K562 (cell line): ENCODE results near the gene BIN1. TPM values are rescaled to one million over a fixed set of nuclear protein-coding genes. Genes with fewer than 3 reads are reported as not detected.

ENCODE experiments used
- ATAC-seq: fragments of 200-7000 bp; cut with Tn5 transposase; 3 replicates; pipeline ENCODE4 v1.9.1; 2020; ENCODE audit warnings: moderate library complexity
- BruUV-seq: library from RNA; stranded (reverse); fragments of 400-500 nt; replicated peaks from 2 replicates; lab custom pipeline; 2021; lab: Mats Ljungman, UMichigan
- CTCF ChIA-PET: fragments of 300-600 bp; formaldehyde crosslinking; extraction: SDS; loops from one replicate; lab custom pipeline; 2021; ENCODE audit warnings: low intra/inter-chr PET ratio; lab: Yijun Ruan, JAX
- POLR2A ChIA-PET: fragments of 300-600, 350-650 bp; sonication (Branson Sonifier 250); formaldehyde crosslinking; extraction: SDS; loops from one replicate; lab custom pipeline; 2021; ENCODE audit warnings: antibody characterized with exemption, inconsistent platforms; lab: Yijun Ruan, JAX
- DNase-seq, 4 experiments: peaks; one replicate each; pipeline versions ENCODE4 v3.0.0 to v3.0.0-alpha.2; 2011 to 2018; ENCODE audit warnings: low spot score in 3 of 4, mixed read lengths in 3 of 4; ENCODE audit errors: extremely low read depth in 1 of 4
- FAIRE-seq: peaks from 2 replicates; lab custom pipeline; 2011; peaks lifted over from hg19 to GRCh38; lab: Jason Lieb, UNC
- H2AFZ ChIP-seq: 2 replicates; pipeline ENCODE4 v1.6.0; 2011; ENCODE audit warnings: low read depth, low read length, control low read depth, inconsistent platforms
- H3K27ac ChIP-seq: fragments of 200-600 bp; 3 replicates; pipeline ENCODE4 v1.8.0; 2011; ENCODE audit warnings: low read depth, mild to moderate bottlenecking, control low read depth, inconsistent platforms, low read length, moderate library complexity, mixed read lengths; ENCODE audit errors: extremely low read depth
- H3K27me3 ChIP-seq, 2 experiments: fragments of 300-600 bp in 1 of 2; 2 replicates in 1 of 2; 3 replicates in 1 of 2; pipeline versions ENCODE4 v1.6.0 to v1.8.0; 2011; ENCODE audit warnings: inconsistent platforms in 2 of 2, low read length in 2 of 2, mild to moderate bottlenecking in 1 of 2, mixed read lengths in 1 of 2, moderate library complexity in 1 of 2; ENCODE audit not compliant: control insufficient read depth in 2 of 2, insufficient read depth in 2 of 2
- H3K36me3 ChIP-seq: fragments of 300-600 bp; 3 replicates; pipeline ENCODE4 v1.8.0; 2011; ENCODE audit warnings: mild to moderate bottlenecking, low read length, inconsistent platforms; ENCODE audit not compliant: control insufficient read depth, insufficient read depth
- H3K4me1 ChIP-seq, 2 experiments: fragments of 200-600 bp in 1 of 2; replicated peaks in 1 of 2; 2 replicates in 1 of 2; 3 replicates in 1 of 2; pipeline versions ENCODE4 v1.5.1 to v1.8.0; 2011; ENCODE audit warnings: inconsistent platforms in 2 of 2, low read length in 2 of 2, mild to moderate bottlenecking in 1 of 2, mixed read lengths in 1 of 2, moderate library complexity in 1 of 2; ENCODE audit not compliant: control insufficient read depth in 2 of 2, insufficient read depth in 2 of 2
- H3K4me2 ChIP-seq: 2 replicates; pipeline ENCODE4 v1.6.1; 2011; ENCODE audit warnings: low read length, control low read depth, inconsistent platforms, mixed read lengths; ENCODE audit not compliant: insufficient read depth
- H3K4me3 ChIP-seq: fragments of 200-600 bp; sonication (generic), shearing (Covaris generic); 2 replicates; pipeline ENCODE4 v1.5.1; 2016; ENCODE audit warnings: control low read depth, inconsistent platforms
- H3K79me2 ChIP-seq: fragments of 200-600 bp; 3 replicates; pipeline ENCODE4 v1.8.0; 2011; ENCODE audit warnings: low read length, inconsistent platforms; ENCODE audit not compliant: control insufficient read depth, insufficient read depth
- H3K9ac ChIP-seq, 2 experiments: 2 replicates each; pipeline versions ENCODE4 v1.6.0 to v1.6.1; 2011; ENCODE audit warnings: low read depth in 2 of 2, low read length in 2 of 2, control low read depth in 1 of 2, inconsistent platforms in 1 of 2, mild to moderate bottlenecking in 1 of 2, mixed read lengths in 1 of 2; ENCODE audit not compliant: insufficient read depth in 1 of 2
- H3K9me1 ChIP-seq: one replicate; pipeline ENCODE4 v1.6.0; 2011; ENCODE audit warnings: inconsistent platforms, mild to moderate bottlenecking, low read length, moderate library complexity; ENCODE audit not compliant: control insufficient read depth, insufficient read depth
- H3K9me3 ChIP-seq: replicated peaks from 2 replicates; pipeline ENCODE4 v1.5.1; 2011; ENCODE audit warnings: low read depth, low read length, inconsistent platforms; ENCODE audit not compliant: control insufficient read depth, insufficient read depth
- H4K20me1 ChIP-seq: replicated peaks from 2 replicates; pipeline ENCODE4 v1.6.1; 2011; ENCODE audit warnings: low read length, inconsistent platforms, mixed read lengths; ENCODE audit not compliant: control insufficient read depth, insufficient read depth
- BRCA1 ChIP-seq, 2 experiments: fragments of 450-650 bp in 1 of 2; sonication (generic) in 1 of 2; formaldehyde crosslinking in 1 of 2; IDR thresholded peaks; 2 replicates each; pipeline versions ENCODE4 v1.5.0 to v1.6.1; 2017 to 2020; ENCODE audit warnings: mild to moderate bottlenecking in 1 of 2, missing genetic modification reagents in 1 of 2
- CGGBP1 ChIP-seq: fragments of 250-450 bp; sonication (Bioruptor Pico); IDR thresholded peaks from 2 replicates; pipeline ENCODE4 v1.9.0; 2021; ENCODE audit warnings: mild to moderate bottlenecking
- FOXA3 ChIP-seq, 2 experiments: fragments of 450-650 bp in 1 of 2; sonication (generic) in 1 of 2; formaldehyde crosslinking; IDR thresholded peaks in 1 of 2; conservative IDR thresholded peaks in 1 of 2; 2 replicates each; pipeline versions ENCODE4 v1.4.0 to v1.8.0; 2020 to 2022; ENCODE audit warnings: mild to moderate bottlenecking in 2 of 2, missing genetic modification reagents in 1 of 2
- IFI16 ChIP-seq: fragments of 250-450 bp; sonication (Bioruptor Pico); IDR thresholded peaks from 2 replicates; pipeline ENCODE4 v2.1.2; 2022; ENCODE audit warnings: mild to moderate bottlenecking, inconsistent platforms
- ILK ChIP-seq: fragments of 450-650 bp; IDR thresholded peaks from 2 replicates; pipeline ENCODE4 v1.6.1; 2016; ENCODE audit warnings: missing genetic modification characterization, low read depth, mild to moderate bottlenecking, missing compliant biosample characterization, moderate library complexity, borderline replicate concordance
- IRF2 ChIP-seq: sonication (generic); formaldehyde crosslinking; IDR thresholded peaks from 2 replicates; pipeline ENCODE4 v1.8.1; 2022; ENCODE audit warnings: mild to moderate bottlenecking, missing genetic modification reagents
- NEUROD1 ChIP-seq: fragments of 150-350 bp; IDR thresholded peaks from 2 replicates; pipeline ENCODE4 v1.6.1; 2014; ENCODE audit warnings: borderline replicate concordance, low read length, low read depth; ENCODE audit not compliant: partially characterized antibody
- NR0B1 ChIP-seq: fragments of 450-650 bp; IDR thresholded peaks from one replicate; pipeline ENCODE4 v1.6.1; 2018; ENCODE audit warnings: mild to moderate bottlenecking, moderate library complexity; ENCODE audit not compliant: partially characterized antibody
- PTBP1 ChIP-seq: fragments of 200-400 bp; formaldehyde crosslinking; IDR thresholded peaks from 2 replicates; pipeline ENCODE4 v1.6.1; 2017; ENCODE audit warnings: low read depth, low read length
- TBL1XR1 ChIP-seq, 2 experiments: IDR thresholded peaks; 2 replicates each; pipeline ENCODE4 v1.6.1; 2012; ENCODE audit warnings: improper control_type of control experiment in 2 of 2, low read length in 2 of 2, mild to moderate bottlenecking in 1 of 2
- WGBS: fragments of 100-300 bp; shearing (Covaris generic); methylation state at CpG from one replicate; pipeline ENCODE4 v1.1.6; 2016; ENCODE audit warnings: low coverage, mixed read lengths; ENCODE audit not compliant: insufficient coverage; ENCODE audit errors: missing lambda C conversion rate; 5-methylcytosine and 5-hydroxymethylcytosine counted together
- in situ Hi-C: fragments of 300-500 bp; cut with MboI; formaldehyde crosslinking; loops from 4 replicates; pipeline ENCODE4 v1.15.0; 2018; ENCODE audit warnings: inconsistent platforms, mixed read lengths
- intact Hi-C: fragments of 100-400 bp; cut with micrococcal nuclease; formaldehyde crosslinking; loops from 2 replicates; pipeline ENCODE4 v1.14.2; 2022
- polyA plus RNA-seq, 8 experiments: library from polyadenylated mRNA; depleted of rRNA in 4 of 8; stranded (reverse) in 5 of 8; unstranded in 3 of 8; fragments of >200 nt; fragmentation: Nextera tagmentation in 2 of 8; fragmentation: Illumina TruSeq in 1 of 8; extraction: Ambion mirVana in 2 of 8; extraction: Trizol in 1 of 8; gene quantifications; 2 replicates each; pipeline versions ENCODE4 v1.2.1 to v1.2.3, GENCODE V29; 2011 to 2014; ENCODE audit warnings: inconsistent platforms in 1 of 8, missing spikeins in 1 of 8
- total RNA-seq, 7 experiments: library from RNA; depleted of rRNA in 6 of 7; stranded (reverse); fragments of >200 nt in 6 of 7; fragmentation: Illumina TruSeq in 2 of 7; extraction: Trizol in 2 of 7; gene quantifications; 2 replicates each; pipeline versions ENCODE4 v1.2.1 to v1.2.3, GENCODE V29; 2011 to 2021; ENCODE audit warnings: low replicate concordance in 1 of 7

Gene BIN1
- total and polyA plus RNA-seq, 9 of the 15 experiments (the other 6 are each of a cell fraction or from before 2014, with no cell fraction given) = 0.04 to 2.8 (median 0.79) TPM; not detected in 1

DNA sequence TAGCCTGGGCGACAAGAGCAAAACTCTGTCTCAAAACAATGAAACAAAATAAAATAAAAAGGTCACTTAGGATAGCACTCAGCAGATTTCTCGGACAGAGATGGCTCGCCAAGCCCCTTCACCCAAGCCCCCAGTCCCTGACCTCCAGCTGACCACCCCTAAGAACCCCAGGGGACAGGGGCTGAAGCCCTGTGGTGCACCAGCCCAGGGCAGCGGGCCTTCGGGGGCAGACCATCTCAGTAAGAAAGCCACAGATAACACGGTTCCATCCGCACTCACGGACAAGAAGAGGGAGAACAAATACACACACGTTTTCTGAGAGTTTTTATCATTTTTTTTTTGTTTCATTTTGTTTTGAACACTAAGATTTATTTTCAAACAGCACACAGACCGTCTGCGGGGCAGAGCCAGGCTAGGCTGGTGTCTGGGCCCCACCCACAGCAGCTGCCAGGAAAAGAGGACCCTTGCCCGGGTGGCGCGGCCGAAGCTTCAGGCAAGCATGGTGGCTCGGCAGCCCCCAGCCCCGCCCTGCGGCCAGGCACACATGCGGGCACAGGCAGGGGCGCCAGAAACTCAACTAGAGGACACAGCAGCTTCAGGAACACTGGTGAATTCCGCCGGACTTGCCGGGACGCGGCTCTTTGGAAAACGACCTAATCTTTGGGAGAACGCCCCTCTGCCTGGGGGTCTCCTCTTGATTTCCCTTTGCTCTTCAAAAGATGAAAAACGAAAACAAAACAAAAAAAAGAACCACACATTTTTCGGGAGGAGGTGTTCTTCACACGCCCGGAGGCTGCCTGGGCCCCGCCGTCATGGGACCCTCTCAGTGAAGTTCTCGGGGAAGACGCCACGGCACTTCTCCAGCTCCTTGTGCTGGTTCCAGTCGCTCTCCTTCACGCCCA lies 59.0 kb downstream of the BIN1 start:
- Histone ChIP-seq H3K4me2 (no peak overlapping the region), H4K20me1 (peaks cover 8% of the 10 kb centered on the region; the same call in 1 of the 2 replicates), H2AFZ (no peak overlapping the region), H3K9me1 (no peaks in the 10 kb centered on the region), H3K79me2 (no peaks in the 10 kb centered on the region), H3K9ac (no peak overlapping the region; a peak in 1 of 4 replicates), H3K4me1 (peaks cover 0 to 48% of the 10 kb centered on the region in 2 experiments; a peak in 2 of 5 replicates), H3K36me3 (no peaks in the 10 kb centered on the region), H3K9me3 (0 out of 2 replicates have a peak, but pooled peaks cover 2% of the 10 kb centered on the region), H3K4me3 (no peak overlapping the region), H3K27ac (no peak overlapping the region), H3K27me3 (peaks cover 7 to 94% of the 10 kb centered on the region in 2 experiments; a peak in 4 of 5 replicates)
- DNase-seq (no peak), ATAC-seq (no peak), FAIRE-seq (no peak)
- ChIA-PET CTCF (no interaction called here), POLR2A (no interaction called here)
- BruUV-seq = no TSS peak
- intact Hi-C loops = no loop called here
- in situ Hi-C loops = no loop called here
- WGBS = 7% methylated on average over 35 of the region's 38 CpGs
- TF ChIP-seq BRCA1 (IDR thresholded peaks at IDR 0.05) (no peak), BRCA1 (CRISPR knock-in tag; IDR thresholded peaks at IDR 0.05) (no peak), TBL1XR1 (IDR thresholded peaks at IDR 0.05; ENCODE audit: low read length in 2 of 2) (no peak), IRF2 (no peak), CGGBP1 (CRISPR knock-in tag) (no peak), FOXA3 (CRISPR knock-in tag; conservative IDR thresholded peaks at IDR 0.05 in 1 of 2, IDR thresholded peaks at IDR 0.05 in 1 of 2) (no peak), IFI16 (no peak), NEUROD1 (no peak), NR0B1 (no peak), ILK (no peak), PTBP1 (no peak)
